Nephron (organoid): ENCODE measurements around the gene ARSG.
"Not testable (repeated sequence)": the region's sequence is repeated elsewhere in the genome, so short reads cannot be mapped to it uniquely, and the experiment has no call there.

ENCODE experiments used
- H3K27ac Mint-ChIP-seq, 3 experiments: 2 replicates each; pipeline ENCODE4 v1.8.0; 2020; ENCODE audit warnings: mixed read lengths in 3 of 3, mild to moderate bottlenecking in 2 of 3, moderate library complexity in 1 of 3
- H3K27me3 Mint-ChIP-seq: 2 replicates; pipeline ENCODE4 v1.8.0; 2021; ENCODE audit warnings: low read depth, mild to moderate bottlenecking, moderate library complexity, mixed read lengths
- H3K36me3 Mint-ChIP-seq: 2 replicates; pipeline ENCODE4 v1.8.0; 2020; ENCODE audit warnings: low read depth, mixed read lengths
- H3K4me1 Mint-ChIP-seq: 2 replicates; pipeline ENCODE4 v1.8.0; 2020; ENCODE audit warnings: mixed read lengths
- H3K4me3 Mint-ChIP-seq, 3 experiments: 2 replicates each; pipeline ENCODE4 v1.8.0; 2020; ENCODE audit warnings: mild to moderate bottlenecking in 3 of 3, mixed read lengths in 3 of 3, moderate library complexity in 2 of 3
- H3K9me3 Mint-ChIP-seq: 2 replicates; pipeline ENCODE4 v1.8.0; 2020; ENCODE audit warnings: mixed read lengths
- CTCF ChIP-seq, 3 experiments: fragments of 200-600 bp; sonication (generic); IDR thresholded peaks; one replicate each; pipeline ENCODE4 v1.5.0; 2021; ENCODE audit warnings: antibody characterized with exemption in 3 of 3; ENCODE audit not compliant: unreplicated experiment in 3 of 3

The ARSG gene

GRCh38 chr17:68307443-68307842 lies 16.1 kb downstream of the ARSG start:
- H3K4me3 Mint-ChIP-seq: no peak overlapping the region
- H3K36me3 Mint-ChIP-seq: peaks cover 3% of the 10 kb centered on the region
- H3K27me3 Mint-ChIP-seq: peaks cover 3% of the 10 kb centered on the region
- no peak for TF ChIP-seq CTCF (IDR thresholded peaks at IDR 0.05; ENCODE audit: unreplicated experiment in 3 of 3)
- H3K9me3 Mint-ChIP-seq: no peaks in the 10 kb centered on the region
- no peaks in the 10 kb centered on the region for H3K4me1 Mint-ChIP-seq
- H3K27ac Mint-ChIP-seq: no peak overlapping the region

GRCh38 chr17:68308486-68308885 lies 17.2 kb downstream of the ARSG start:
- H3K4me1 Mint-ChIP-seq, H3K4me3 Mint-ChIP-seq, H3K9me3 Mint-ChIP-seq, H3K27ac Mint-ChIP-seq, H3K36me3 Mint-ChIP-seq, H3K27me3 Mint-ChIP-seq: not testable (repeated sequence)

GRCh38 chr17:68309066-68309670 lies 17.9 kb downstream of the ARSG start:
- H3K4me1 Mint-ChIP-seq, H3K4me3 Mint-ChIP-seq, H3K9me3 Mint-ChIP-seq, H3K27ac Mint-ChIP-seq, H3K27me3 Mint-ChIP-seq, H3K36me3 Mint-ChIP-seq: not testable (repeated sequence)

GRCh38 chr17:68310152-68310551 lies 18.9 kb downstream of the ARSG start:
- no peaks in the 10 kb centered on the region for H3K4me1 Mint-ChIP-seq
- peaks cover 3% of the 10 kb centered on the region for H3K27me3 Mint-ChIP-seq
- no peak for TF ChIP-seq CTCF (IDR thresholded peaks at IDR 0.05; ENCODE audit: unreplicated experiment in 3 of 3)
- H3K9me3 Mint-ChIP-seq: no peaks in the 10 kb centered on the region
- no peak overlapping the region for H3K27ac Mint-ChIP-seq
- H3K36me3 Mint-ChIP-seq: peaks cover 3% of the 10 kb centered on the region
- H3K4me3 Mint-ChIP-seq: no peak overlapping the region

- Mint-ChIP-seq H3K27me3 (peaks cover 3% of the 10 kb centered on the region), H3K9me3 (no peaks in the 10 kb centered on the region), H3K4me1 (no peaks in the 10 kb centered on the region), H3K4me3 (no peak overlapping the region), H3K27ac (no peak overlapping the region), H3K36me3 (no peaks in the 10 kb centered on the region)
- no peak for TF ChIP-seq CTCF (IDR thresholded peaks at IDR 0.05; ENCODE audit: unreplicated experiment in 3 of 3)
Measured at GRCh38 chr17:68314916-68315535, 23.7 kb downstream of the ARSG start.

- Mint-ChIP-seq H3K27me3 (peaks cover 7% of the 10 kb centered on the region), H3K36me3 (no peaks in the 10 kb centered on the region), H3K4me1 (no peaks in the 10 kb centered on the region), H3K27ac (no peak overlapping the region), H3K9me3 (no peaks in the 10 kb centered on the region), H3K4me3 (no peak overlapping the region)
- no peak for TF ChIP-seq CTCF (IDR thresholded peaks at IDR 0.05; ENCODE audit: unreplicated experiment in 3 of 3)
Measured at GRCh38 chr17:68315930-68316329, 24.6 kb downstream of the ARSG start.

- Mint-ChIP-seq H3K27ac (no peak overlapping the region), H3K36me3 (no peaks in the 10 kb centered on the region), H3K27me3 (peaks cover 7% of the 10 kb centered on the region), H3K4me1 (no peaks in the 10 kb centered on the region), H3K9me3 (no peaks in the 10 kb centered on the region), H3K4me3 (no peak overlapping the region)
- no peak for TF ChIP-seq CTCF (IDR thresholded peaks at IDR 0.05; ENCODE audit: unreplicated experiment in 3 of 3)
Measured at GRCh38 chr17:68317458-68317857, 26.2 kb downstream of the ARSG start.
